ENCODE data around the gene DIDO1.
A peak's percentile ranks its signal among the peaks of the same experiment; 100 is the strongest.

DIDO1 gene

DNA sequence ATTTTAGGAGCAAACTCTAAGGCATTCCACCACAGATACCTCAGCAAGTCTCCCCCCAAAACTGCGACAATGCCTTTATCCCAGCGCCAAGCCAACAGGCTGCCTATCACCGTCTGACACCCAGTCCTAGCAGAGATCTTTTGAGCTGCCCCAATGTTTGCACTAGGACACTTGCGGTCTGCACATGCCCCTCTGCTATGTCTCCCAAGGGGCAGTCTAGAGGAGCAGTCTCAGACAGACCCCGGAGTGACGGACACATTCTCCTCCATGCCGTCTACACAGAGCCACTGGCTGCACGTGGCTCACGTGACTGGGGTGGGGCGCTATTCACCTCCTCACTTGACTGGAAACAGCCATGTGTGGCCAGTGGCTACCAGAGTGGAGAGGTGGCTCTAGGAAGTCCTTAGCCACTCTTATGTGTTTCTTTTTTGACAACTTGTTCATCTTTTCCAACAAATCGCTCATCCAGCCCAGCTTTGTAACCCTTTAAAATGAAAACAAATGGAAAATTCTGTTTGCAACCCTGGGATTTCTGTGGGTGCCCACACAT is 16.0 kb downstream of the DIDO1 start:
- H3K4me2 ChIP-seq (ENCODE audit: low read depth, low read length), result no peak overlapping the region
- no peak for TF ChIP-seq EZH2 (optimal IDR thresholded peaks at IDR 0.05; ENCODE audit: low read depth, low read length)
- TF ChIP-seq EZH2phosphoT487 (IDR thresholded peaks at IDR 0.05; ENCODE audit: low read length), result no peak
- TF ChIP-seq, protein P1, sequence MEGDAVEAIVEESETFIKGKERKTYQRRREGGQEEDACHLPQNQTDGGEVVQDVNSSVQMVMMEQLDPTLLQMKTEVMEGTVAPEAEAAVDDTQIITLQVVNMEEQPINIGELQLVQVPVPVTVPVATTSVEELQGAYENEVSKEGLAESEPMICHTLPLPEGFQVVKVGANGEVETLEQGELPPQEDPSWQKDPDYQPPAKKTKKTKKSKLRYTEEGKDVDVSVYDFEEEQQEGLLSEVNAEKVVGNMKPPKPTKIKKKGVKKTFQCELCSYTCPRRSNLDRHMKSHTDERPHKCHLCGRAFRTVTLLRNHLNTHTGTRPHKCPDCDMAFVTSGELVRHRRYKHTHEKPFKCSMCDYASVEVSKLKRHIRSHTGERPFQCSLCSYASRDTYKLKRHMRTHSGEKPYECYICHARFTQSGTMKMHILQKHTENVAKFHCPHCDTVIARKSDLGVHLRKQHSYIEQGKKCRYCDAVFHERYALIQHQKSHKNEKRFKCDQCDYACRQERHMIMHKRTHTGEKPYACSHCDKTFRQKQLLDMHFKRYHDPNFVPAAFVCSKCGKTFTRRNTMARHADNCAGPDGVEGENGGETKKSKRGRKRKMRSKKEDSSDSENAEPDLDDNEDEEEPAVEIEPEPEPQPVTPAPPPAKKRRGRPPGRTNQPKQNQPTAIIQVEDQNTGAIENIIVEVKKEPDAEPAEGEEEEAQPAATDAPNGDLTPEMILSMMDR (IDR thresholded peaks at IDR 0.05; ENCODE audit: low read length), result no peak
- no peak overlapping the region for H2AFZ ChIP-seq (ENCODE audit: low read length)
- no peak overlapping the region for H3K9ac ChIP-seq (ENCODE audit: low read length)
- no peaks in the 10 kb centered on the region for H3F3A ChIP-seq (ENCODE audit: insufficient read depth, low read length)
- H3K9me2 ChIP-seq (replicated peaks; ENCODE audit: insufficient read depth, low read length), result no peaks in the 10 kb centered on the region
- no peak overlapping the region for H3K27ac ChIP-seq (ENCODE audit: low read length)
- H3K4me3 ChIP-seq (ENCODE audit: low read length), result no peak overlapping the region
- H3K4me1 ChIP-seq (ENCODE audit: low read length), result no peaks in the 10 kb centered on the region
- peaks cover 28% of the 10 kb centered on the region for H3K36me3 ChIP-seq (replicated peaks; ENCODE audit: insufficient read depth, low read length)
- DNase-seq, result no peak
- no peaks in the 10 kb centered on the region for H3K9me3 ChIP-seq (replicated peaks; ENCODE audit: insufficient read depth, low read length)
- H4K20me1 ChIP-seq (ENCODE audit: insufficient read depth, low read length), result peaks cover 34% of the 10 kb centered on the region
- no peaks in the 10 kb centered on the region for H3K27me3 ChIP-seq (replicated peaks; ENCODE audit: insufficient read depth, low read length)
- peaks cover 79% of the 10 kb centered on the region for H3K79me2 ChIP-seq (ENCODE audit: low read length)

DNA sequence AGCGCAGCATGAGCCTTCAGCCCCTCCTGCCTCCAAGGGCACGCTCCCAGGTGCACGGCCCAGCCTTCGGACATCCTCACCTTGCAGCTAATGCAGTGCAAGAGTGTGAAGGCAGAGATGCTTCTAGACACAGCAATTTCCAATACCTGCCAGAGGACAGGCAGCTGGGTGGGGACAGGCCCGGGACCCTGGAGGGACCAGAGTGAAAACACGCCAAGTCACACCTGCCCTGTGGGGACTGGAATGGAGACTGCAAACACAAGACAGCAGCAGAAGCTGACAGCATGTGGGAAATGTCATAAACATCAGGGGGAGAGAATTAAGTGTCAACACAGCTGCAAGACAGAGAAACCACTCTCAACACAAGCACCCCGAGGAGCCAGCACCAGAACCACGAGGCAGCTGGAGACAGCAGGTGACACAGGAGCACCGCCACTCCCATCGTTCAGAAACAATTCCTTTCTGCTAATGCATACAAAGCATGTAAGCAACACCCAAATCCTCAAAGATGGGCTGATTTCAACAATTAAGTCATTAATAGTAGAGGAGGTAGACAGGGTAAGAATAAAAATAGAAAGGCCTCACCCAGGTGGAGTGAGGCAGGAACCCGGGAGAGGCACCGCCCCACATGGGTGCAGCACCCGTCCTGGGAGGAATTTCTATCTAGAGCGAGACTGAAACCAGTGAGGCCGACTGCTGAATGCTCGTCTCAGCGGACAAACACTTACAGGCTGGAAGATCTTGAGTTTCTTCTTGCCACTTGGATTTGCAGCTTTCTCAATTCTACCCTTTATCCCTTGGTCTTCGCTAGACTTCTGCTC is 17.1 kb downstream of the DIDO1 start:
- Histone ChIP-seq H3K4me2 (ENCODE audit: low read depth, low read length) (no peak overlapping the region), H3K9me3 (replicated peaks; ENCODE audit: insufficient read depth, low read length) (no peaks in the 10 kb centered on the region), H3K79me2 (ENCODE audit: low read length) (peaks cover 68% of the 10 kb centered on the region), H3K27ac (ENCODE audit: low read length) (no peak overlapping the region), H3F3A (ENCODE audit: insufficient read depth, low read length) (no peaks in the 10 kb centered on the region), H3K27me3 (replicated peaks; ENCODE audit: insufficient read depth, low read length) (no peaks in the 10 kb centered on the region), H3K9ac (ENCODE audit: low read length) (no peak overlapping the region), H3K36me3 (replicated peaks; ENCODE audit: insufficient read depth, low read length) (peaks cover 30% of the 10 kb centered on the region), H3K9me2 (replicated peaks; ENCODE audit: insufficient read depth, low read length) (no peaks in the 10 kb centered on the region), H4K20me1 (ENCODE audit: insufficient read depth, low read length) (peaks cover 23% of the 10 kb centered on the region), H3K4me3 (ENCODE audit: low read length) (no peak overlapping the region), H3K4me1 (ENCODE audit: low read length) (no peaks in the 10 kb centered on the region), H2AFZ (ENCODE audit: low read length) (no peak overlapping the region)
- no peak for DNase-seq
- no peak for TF ChIP-seq EZH2 (optimal IDR thresholded peaks at IDR 0.05; ENCODE audit: low read depth, low read length)

DNA sequence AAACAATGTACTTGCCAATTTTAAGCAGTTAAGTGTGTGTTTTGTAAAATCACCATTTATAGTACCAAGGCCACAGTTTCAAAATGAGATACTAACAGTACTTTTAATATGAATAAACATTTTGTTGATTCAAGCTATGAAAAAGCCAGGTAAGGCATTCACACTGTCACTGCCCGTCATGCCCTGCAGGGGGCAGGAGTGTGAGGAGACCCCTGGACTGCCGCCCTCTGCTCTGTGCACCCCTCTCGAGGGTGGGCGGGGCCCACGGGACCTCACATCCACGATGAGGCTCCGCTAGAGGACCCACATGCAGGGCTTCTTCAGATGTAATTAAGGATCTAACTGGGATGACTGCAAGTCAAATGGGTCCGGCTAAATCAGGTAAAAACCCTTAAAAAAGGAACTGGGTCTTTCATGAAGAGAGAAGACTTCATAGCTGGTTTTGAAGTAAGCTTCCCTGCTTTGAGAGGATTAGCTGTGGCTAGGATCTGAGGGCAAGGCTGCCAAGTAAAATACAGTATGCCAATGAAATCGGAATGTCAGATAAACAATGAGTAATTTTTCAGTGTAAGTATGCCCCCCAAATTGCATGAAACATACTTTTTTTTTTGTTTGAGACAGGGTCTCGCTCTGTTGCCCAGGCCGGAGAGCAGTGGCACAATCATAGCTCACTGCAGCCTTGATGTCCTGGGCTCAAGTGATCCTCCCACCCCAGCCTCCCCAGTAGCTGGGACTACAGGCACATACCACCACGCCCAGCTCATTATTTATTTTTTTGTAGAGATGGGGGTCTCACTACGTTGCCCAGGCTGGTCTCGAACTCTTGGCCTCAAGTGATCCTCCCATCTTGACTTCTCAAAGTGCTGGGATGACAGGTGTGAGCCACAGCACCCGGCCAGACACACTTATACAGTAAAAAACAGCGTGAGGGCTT is 18.7 kb downstream of the DIDO1 start:
- H3K9ac ChIP-seq (ENCODE audit: low read length), result no peak overlapping the region
- no peaks in the 10 kb centered on the region for H3K27me3 ChIP-seq (replicated peaks; ENCODE audit: insufficient read depth, low read length)
- no peak overlapping the region for H3K4me2 ChIP-seq (ENCODE audit: low read depth, low read length)
- no peaks in the 10 kb centered on the region for H3K9me2 ChIP-seq (replicated peaks; ENCODE audit: insufficient read depth, low read length)
- H3K27ac ChIP-seq (ENCODE audit: low read length), result no peak overlapping the region
- peaks cover 10% of the 10 kb centered on the region; the same call in 1 of the 2 replicates for H4K20me1 ChIP-seq (ENCODE audit: insufficient read depth, low read length)
- peaks cover 57% of the 10 kb centered on the region for H3K79me2 ChIP-seq (ENCODE audit: low read length)
- no peaks in the 10 kb centered on the region for H3K4me1 ChIP-seq (ENCODE audit: low read length)
- H3K4me3 ChIP-seq (ENCODE audit: low read length), result no peak overlapping the region
- H2AFZ ChIP-seq (ENCODE audit: low read length), result no peak overlapping the region
- H3F3A ChIP-seq (ENCODE audit: insufficient read depth, low read length), result no peaks in the 10 kb centered on the region
- H3K36me3 ChIP-seq (replicated peaks; ENCODE audit: insufficient read depth, low read length), result peaks cover 38% of the 10 kb centered on the region
- TF ChIP-seq EZH2 (optimal IDR thresholded peaks at IDR 0.05; ENCODE audit: low read depth, low read length), result no peak
- TF ChIP-seq, protein P1 (IDR thresholded peaks at IDR 0.05; ENCODE audit: low read length), result peak; percentile 45
- no peak for TF ChIP-seq EZH2phosphoT487 (IDR thresholded peaks at IDR 0.05; ENCODE audit: low read length)
- DNase-seq, result no peak
- no peaks in the 10 kb centered on the region for H3K9me3 ChIP-seq (replicated peaks; ENCODE audit: insufficient read depth, low read length)
